PC-9 (cell line): Measurements from ENCODE around the gene CNRIP1. TPM values are rescaled to one million over a fixed set of nuclear protein-coding genes. Genes with fewer than 3 reads are reported as not detected.

Source experiments
- BruUV-seq: library from RNA; stranded (reverse); fragments of 400-500 nt; replicated peaks from 2 replicates; lab custom pipeline; 2021; lab: Mats Ljungman, UMichigan
- CTCF ChIA-PET: fragments of 300-600 bp; sonication (Branson Sonifier 250); formaldehyde crosslinking; loops from one replicate; lab custom pipeline; 2022; ENCODE audit warnings: antibody characterized with exemption; lab: Charles Lee
- POLR2A ChIA-PET: fragments of 300-600 bp; sonication (Branson Sonifier 250); formaldehyde crosslinking; loops from one replicate; lab custom pipeline; 2022; ENCODE audit warnings: antibody characterized with exemption; ENCODE audit not compliant: unreplicated experiment; lab: Charles Lee
- DNase-seq, 2 experiments: peaks; one replicate each; pipeline versions ENCODE4 v3.0.0 to v3.0.0-alpha.2; 2015 to 2022; ENCODE audit warnings: mixed read lengths in 1 of 2
- H2AFZ ChIP-seq: fragments of 200-600 bp; sonication (generic); 2 replicates; pipeline ENCODE4 v1.8.1; 2017; ENCODE audit warnings: antibody characterized with exemption
- H3F3A ChIP-seq: fragments of 200-600 bp; sonication (generic); 2 replicates; pipeline ENCODE4 v1.8.1; 2017; ENCODE audit warnings: antibody characterized with exemption, mild to moderate bottlenecking, low read depth; ENCODE audit not compliant: insufficient read depth
- H3K27ac ChIP-seq: fragments of 200-600 bp; sonication (generic); 2 replicates; pipeline ENCODE4 v1.6.1; 2016; ENCODE audit warnings: mixed run types
- H3K27me3 ChIP-seq: fragments of 200-600 bp; sonication (generic); 2 replicates; pipeline ENCODE4 v1.6.1; 2016; ENCODE audit warnings: low read depth, mixed run types; ENCODE audit not compliant: insufficient read depth
- H3K36me3 ChIP-seq: fragments of 200-600 bp; sonication (generic); 2 replicates; pipeline ENCODE4 v1.6.1; 2016; ENCODE audit warnings: low read depth, mixed run types
- H3K4me1 ChIP-seq: fragments of 200-600 bp; sonication (generic); replicated peaks from 2 replicates; pipeline ENCODE4 v1.6.1; 2016; ENCODE audit warnings: mixed run types; ENCODE audit not compliant: insufficient read depth
- H3K4me2 ChIP-seq: fragments of 200-600 bp; sonication (generic); 2 replicates; pipeline ENCODE4 v1.6.1; 2017; ENCODE audit warnings: mixed run types
- H3K4me3 ChIP-seq: fragments of 200-600 bp; sonication (generic); 2 replicates; pipeline ENCODE4 v1.6.1; 2016; ENCODE audit warnings: mixed run types
- H3K79me2 ChIP-seq: fragments of 200-600 bp; sonication (generic); 2 replicates; pipeline ENCODE4 v1.6.1; 2017; ENCODE audit warnings: low read depth, mixed run types
- H3K9me2 ChIP-seq: fragments of 200-600 bp; sonication (generic); 2 replicates; pipeline ENCODE4 v1.8.1; 2017; ENCODE audit warnings: mild to moderate bottlenecking; ENCODE audit not compliant: insufficient read depth
- H3K9me3 ChIP-seq: fragments of 200-600 bp; sonication (generic); 2 replicates; pipeline ENCODE4 v1.8.1; 2016; ENCODE audit warnings: low read depth; ENCODE audit not compliant: insufficient read depth
- H4K20me1 ChIP-seq: fragments of 200-600 bp; sonication (generic); 2 replicates; pipeline ENCODE4 v1.8.1; 2017; ENCODE audit not compliant: insufficient read depth
- EZH2 ChIP-seq: fragments of 200-600 bp; sonication (generic); IDR thresholded peaks from 2 replicates; pipeline ENCODE4 v1.8.0; 2017; ENCODE audit warnings: antibody characterized with exemption, low read depth
- intact Hi-C: fragments of 100-400 bp; cut with micrococcal nuclease; formaldehyde crosslinking; loops from one replicate; pipeline ENCODE4 v1.10.0; 2022; ENCODE audit not compliant: unreplicated experiment
- total RNA-seq: library from RNA; stranded (reverse); gene quantifications from 2 replicates; pipeline ENCODE4 v1.2.3, GENCODE V29; 2021
- TF ChIP-seq, protein P1 (sequence below): fragments of 200-600 bp; sonication (generic); conservative IDR thresholded peaks from 2 replicates; pipeline ENCODE4 v1.6.1; 2017; ENCODE audit warnings: mixed run types, antibody characterized with exemption, mild to moderate bottlenecking, moderate library complexity

The CNRIP1 gene
- total RNA-seq, 1 experiment from 2014 or later: not detected

DNA sequence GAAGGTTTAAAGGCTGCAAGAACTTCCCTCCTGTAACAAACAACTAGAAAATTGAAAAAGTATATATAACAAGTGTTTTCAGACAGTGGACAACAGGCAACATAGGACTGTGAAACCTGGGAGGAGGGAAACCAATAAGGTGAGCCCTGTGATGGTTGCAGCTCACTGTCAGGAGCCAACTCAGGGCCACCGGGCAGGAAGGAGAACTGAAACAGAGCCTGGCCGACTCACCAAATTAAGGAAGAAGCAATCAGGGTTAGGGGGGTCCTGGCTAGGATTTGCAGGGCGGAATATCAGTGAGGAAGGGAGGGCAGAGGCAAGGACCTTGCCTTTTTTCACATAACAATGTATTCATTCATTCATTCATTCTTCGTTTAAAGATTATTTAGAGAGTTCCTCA, 21.8 kb upstream of the CNRIP1 start:
- no peak for TF ChIP-seq EZH2
- TF ChIP-seq, protein P1, sequence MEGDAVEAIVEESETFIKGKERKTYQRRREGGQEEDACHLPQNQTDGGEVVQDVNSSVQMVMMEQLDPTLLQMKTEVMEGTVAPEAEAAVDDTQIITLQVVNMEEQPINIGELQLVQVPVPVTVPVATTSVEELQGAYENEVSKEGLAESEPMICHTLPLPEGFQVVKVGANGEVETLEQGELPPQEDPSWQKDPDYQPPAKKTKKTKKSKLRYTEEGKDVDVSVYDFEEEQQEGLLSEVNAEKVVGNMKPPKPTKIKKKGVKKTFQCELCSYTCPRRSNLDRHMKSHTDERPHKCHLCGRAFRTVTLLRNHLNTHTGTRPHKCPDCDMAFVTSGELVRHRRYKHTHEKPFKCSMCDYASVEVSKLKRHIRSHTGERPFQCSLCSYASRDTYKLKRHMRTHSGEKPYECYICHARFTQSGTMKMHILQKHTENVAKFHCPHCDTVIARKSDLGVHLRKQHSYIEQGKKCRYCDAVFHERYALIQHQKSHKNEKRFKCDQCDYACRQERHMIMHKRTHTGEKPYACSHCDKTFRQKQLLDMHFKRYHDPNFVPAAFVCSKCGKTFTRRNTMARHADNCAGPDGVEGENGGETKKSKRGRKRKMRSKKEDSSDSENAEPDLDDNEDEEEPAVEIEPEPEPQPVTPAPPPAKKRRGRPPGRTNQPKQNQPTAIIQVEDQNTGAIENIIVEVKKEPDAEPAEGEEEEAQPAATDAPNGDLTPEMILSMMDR: no peak
- H3K9me3 ChIP-seq: peaks cover 18% of the 10 kb centered on the region; the same call in 1 of the 2 replicates
- peaks cover 15% of the 10 kb centered on the region for H3K4me1 ChIP-seq
- no peaks in the 10 kb centered on the region for H3K36me3 ChIP-seq
- POLR2A ChIA-PET: no interaction called here
- H3K9me2 ChIP-seq: 0 out of 2 replicates have a peak, but pooled peaks cover 4% of the 10 kb centered on the region
- H3K27me3 ChIP-seq: peaks cover 8% of the 10 kb centered on the region; the same call in 1 of the 2 replicates
- H3K4me2 ChIP-seq: no peak overlapping the region
- BruUV-seq: no TSS peak
- H3K4me3 ChIP-seq: no peak overlapping the region
- DNase-seq: no peak
- no peaks in the 10 kb centered on the region for H3F3A ChIP-seq
- H3K79me2 ChIP-seq: no peaks in the 10 kb centered on the region
- H2AFZ ChIP-seq: no peak overlapping the region
- CTCF ChIA-PET: no interaction called here
- no peaks in the 10 kb centered on the region for H4K20me1 ChIP-seq
- intact Hi-C loops: no loop called here
- no peak overlapping the region for H3K27ac ChIP-seq

DNA sequence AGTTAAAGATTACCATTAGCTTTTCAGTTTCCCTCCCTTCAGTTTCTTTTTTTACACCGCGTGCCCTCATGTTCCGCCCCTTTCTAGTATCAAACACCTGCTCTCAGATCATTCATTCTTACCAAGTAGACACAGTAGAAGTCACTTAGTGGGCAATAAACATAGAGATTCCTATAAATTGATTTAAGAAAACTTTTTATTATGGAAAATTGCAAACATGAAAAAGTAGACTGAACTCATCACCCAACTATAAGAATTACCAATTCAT, 21.2 kb upstream of the CNRIP1 start:
- H3K4me3 ChIP-seq: no peak overlapping the region
- no TSS peak for BruUV-seq

DNA sequence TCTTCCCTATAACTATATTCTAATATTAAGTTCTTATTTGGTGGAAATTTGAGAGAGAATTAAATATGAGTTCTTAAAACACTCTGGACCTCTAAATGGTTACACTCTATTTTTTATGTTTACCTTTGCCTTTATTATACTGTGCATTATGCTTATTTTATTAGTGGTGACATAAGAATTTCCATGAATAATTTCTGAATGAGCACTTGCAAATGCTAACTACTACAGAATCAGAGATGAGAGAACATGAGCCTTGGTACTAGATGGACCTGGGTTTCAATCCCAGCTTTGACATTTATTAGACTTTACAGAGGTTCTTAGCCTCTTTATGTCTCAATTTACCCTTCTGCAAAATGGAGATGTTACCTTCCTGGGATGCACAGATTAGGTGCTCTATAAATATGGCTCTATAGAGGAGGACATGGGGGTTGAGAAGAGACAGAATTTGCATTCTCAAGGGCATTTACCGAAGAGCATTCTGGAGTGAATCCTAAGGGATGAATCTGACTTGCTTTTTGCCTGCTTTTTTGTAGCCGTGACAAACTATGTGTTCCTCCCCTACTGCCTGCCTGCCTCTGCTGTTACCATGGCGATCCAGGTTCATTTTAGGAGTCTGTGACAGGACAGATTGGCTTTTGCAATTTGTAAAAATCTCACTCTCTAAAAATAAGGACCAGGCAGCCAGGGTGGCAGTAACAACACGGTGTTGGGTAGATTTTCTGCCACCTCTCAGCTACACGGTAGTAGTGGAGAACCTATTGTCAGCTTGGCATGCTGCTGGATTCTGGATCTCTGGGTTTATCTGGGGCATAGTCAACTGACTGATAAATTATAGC, 20.7 kb upstream of the CNRIP1 start:
- Histone ChIP-seq H2AFZ (no peak overlapping the region), H3K9me2 (0 out of 2 replicates have a peak, but pooled peaks cover 4% of the 10 kb centered on the region), H3K79me2 (no peaks in the 10 kb centered on the region), H3K27ac (no peak overlapping the region), H3K36me3 (no peaks in the 10 kb centered on the region), H3K9me3 (peaks cover 18% of the 10 kb centered on the region; the same call in 1 of the 2 replicates), H4K20me1 (no peaks in the 10 kb centered on the region), H3F3A (peaks cover 7% of the 10 kb centered on the region; the same call in 1 of the 2 replicates), H3K4me3 (no peak overlapping the region), H3K4me2 (no peak overlapping the region), H3K27me3 (peaks cover 3% of the 10 kb centered on the region; the same call in 1 of the 2 replicates), H3K4me1 (peaks cover 24% of the 10 kb centered on the region)
- intact Hi-C loops: no loop called here
- no peak for TF ChIP-seq EZH2
- TF ChIP-seq, protein P1: no peak
- POLR2A ChIA-PET: no interaction called here
- CTCF ChIA-PET: no interaction called here
- DNase-seq: no peak
- no TSS peak for BruUV-seq

More for the DNA sequence above, 21.2 kb upstream of the CNRIP1 start:
- H3K36me3 ChIP-seq: no peaks in the 10 kb centered on the region
- ChIA-PET CTCF (no interaction called here), POLR2A (no interaction called here)
- peaks cover 18% of the 10 kb centered on the region; the same call in 1 of the 2 replicates for H3K9me3 ChIP-seq
- H4K20me1 ChIP-seq: no peaks in the 10 kb centered on the region
- H3K27me3 ChIP-seq: peaks cover 5% of the 10 kb centered on the region; the same call in 1 of the 2 replicates
- H3K4me2 ChIP-seq: no peak overlapping the region
- no peak for TF ChIP-seq EZH2
- TF ChIP-seq, protein P1: no peak
- no peak for DNase-seq
- intact Hi-C loops: no loop called here
- no peak overlapping the region for H3K27ac ChIP-seq
- H2AFZ ChIP-seq: no peak overlapping the region
- peaks cover 2% of the 10 kb centered on the region; the same call in 1 of the 2 replicates for H3F3A ChIP-seq
- 0 out of 2 replicates have a peak, but pooled peaks cover 4% of the 10 kb centered on the region for H3K9me2 ChIP-seq
- peaks cover 18% of the 10 kb centered on the region for H3K4me1 ChIP-seq
- H3K79me2 ChIP-seq: no peaks in the 10 kb centered on the region
